Stimulated activated CD8-positive, alpha-beta memory T cell treated with anti-CD3 and anti-CD28 coated beads, Interleukin-7, amount 100 ng/mL, for 1 hour (primary cell): ENCODE data around the gene MIR17HG.
"Not testable (repeated sequence)": the region's sequence is repeated elsewhere in the genome, so short reads cannot be mapped to it uniquely, and the experiment has no call there.

Experiments
- DNase-seq, 2 donors: peaks; one replicate each; pipeline ENCODE4 v3.0.0-alpha.2; 2020; ENCODE audit warnings: low read depth in 2 of 2

Gene MIR17HG

DNA sequence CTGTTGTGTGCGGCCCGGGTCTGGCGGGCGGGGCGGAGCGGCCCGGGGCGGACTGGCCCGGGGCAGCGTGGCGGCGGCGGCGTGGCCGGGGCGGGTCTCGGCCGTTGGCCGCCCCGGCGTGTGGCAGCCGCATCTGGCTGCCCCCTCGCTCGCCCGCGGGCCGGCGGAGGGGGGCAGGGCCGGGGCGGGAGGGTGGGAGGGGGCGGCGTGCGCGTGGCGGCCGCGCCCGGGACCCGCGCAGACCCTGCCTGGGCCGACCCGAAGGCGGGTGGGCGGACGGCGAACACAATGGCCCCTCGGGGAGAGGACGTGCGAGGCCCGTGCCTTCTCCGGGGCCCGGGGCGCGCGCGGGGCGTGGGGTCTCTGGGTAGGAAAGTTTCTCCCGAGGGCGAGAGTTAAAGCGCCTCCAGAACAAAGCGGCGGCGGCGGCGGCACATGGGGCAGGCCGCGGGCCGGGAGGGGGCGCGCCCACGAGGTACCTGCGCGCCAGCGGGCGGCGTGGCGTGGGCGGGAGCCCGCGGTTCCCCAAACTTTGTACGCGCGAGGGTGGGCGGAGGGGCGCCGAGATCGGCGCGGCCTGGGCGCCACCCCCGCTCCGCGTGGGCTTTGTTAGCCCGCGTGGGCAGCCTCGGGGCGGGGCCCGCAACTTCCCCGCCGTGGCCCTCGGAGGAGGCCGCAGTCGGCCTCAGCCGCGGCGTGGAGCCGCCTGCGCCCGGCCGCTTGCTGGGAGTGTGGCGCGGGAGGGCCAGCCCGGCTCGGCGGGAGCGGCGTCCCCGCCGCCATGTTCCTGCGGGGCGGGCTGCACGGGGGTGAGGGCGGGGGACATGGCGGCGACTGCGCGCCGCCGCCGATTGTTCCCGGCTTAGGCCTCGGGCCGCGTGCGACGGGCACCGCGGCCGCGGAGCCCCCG, 764 bp downstream of the MIR17HG start:
- DNase-seq = peak; percentile 29 to 41

- peak; percentile 87 to 89 for DNase-seq
These were observed 1.5 kb downstream of the MIR17HG start for GRCh38 chr13:91348906-91349435.

GRCh38 chr13:91349992-91350911, 2.8 kb downstream of the MIR17HG start:
- DNase-seq = no peak

- DNase-seq = no peak
These were observed 3.6 kb downstream of the MIR17HG start for GRCh38 chr13:91351123-91351522.

DNA sequence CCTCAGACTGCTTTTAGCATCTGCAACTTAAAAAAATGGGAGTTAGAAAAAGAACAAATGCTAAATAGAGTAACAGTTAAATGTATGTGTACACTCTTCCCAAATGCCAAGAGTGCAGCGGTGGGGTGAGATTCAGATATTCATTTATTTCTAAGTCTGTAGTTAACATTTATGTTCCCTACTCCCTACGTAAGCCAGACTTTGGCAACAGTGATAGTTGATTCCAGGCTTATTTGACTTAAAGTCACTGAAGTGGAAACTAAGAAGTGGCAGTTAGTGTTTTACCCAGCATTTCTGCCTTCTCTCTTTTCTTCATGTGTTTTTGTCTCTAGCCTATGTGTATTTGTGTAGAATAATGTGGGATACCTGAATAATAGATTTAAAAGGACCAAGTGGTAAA, 4.5 kb downstream of the MIR17HG start:
- no peak for DNase-seq

- not testable (repeated sequence) for DNase-seq
These were observed 5.4 kb downstream of the MIR17HG start for GRCh38 chr13:91352891-91353290.

DNA sequence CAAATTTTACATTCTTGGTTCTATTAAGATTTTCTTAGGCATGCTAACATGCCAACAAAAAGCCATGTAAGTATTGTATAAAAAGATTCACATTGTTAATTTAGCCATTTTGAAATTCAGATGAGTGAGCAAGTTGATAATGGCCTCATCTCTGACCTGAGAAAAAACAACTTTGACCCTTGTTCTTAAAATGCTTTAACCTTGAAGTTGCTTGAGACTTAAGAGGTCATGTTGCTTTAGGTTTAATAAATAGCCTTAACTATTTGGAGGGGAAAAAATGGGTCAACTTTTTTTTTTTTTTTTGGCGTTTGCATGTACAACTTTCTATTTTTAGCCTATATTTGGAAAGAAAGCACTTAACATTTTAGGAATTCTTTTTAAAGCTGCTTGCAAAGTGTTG, 6.0 kb downstream of the MIR17HG start:
- no peak for DNase-seq

GRCh38 chr13:91355099-91355825, 7.8 kb downstream of the MIR17HG start:
- no peak for DNase-seq

GRCh38 chr13:91355826-91356710, 8.6 kb downstream of the MIR17HG start:
- DNase-seq = no peak

- DNase-seq = no peak
These were observed 9.6 kb downstream of the MIR17HG start for GRCh38 chr13:91356919-91357612.

GRCh38 chr13:91357613-91358386, 10.3 kb downstream of the MIR17HG start:
- no peak for DNase-seq

GRCh38 chr13:91358387-91358782, 10.9 kb downstream of the MIR17HG start:
- no peak for DNase-seq

DNA sequence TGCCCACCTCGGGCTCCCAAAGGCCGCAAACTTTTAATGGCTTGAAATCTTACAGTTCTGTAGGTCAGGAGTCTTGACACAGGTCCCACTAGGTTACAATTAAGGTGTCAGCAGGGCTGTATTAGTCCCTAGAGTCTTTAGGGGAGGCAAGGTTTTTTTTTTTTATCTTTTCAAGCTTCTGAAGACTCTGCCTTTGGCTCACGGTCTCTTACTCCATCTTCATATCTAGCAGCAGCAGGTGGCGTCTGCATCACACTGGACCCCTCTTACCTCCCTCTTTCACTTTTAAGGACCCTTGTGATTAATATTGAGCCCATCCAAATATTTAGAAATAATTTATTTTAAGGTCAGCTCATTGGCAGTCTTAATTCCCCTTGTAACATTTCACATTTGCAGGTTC, 11.6 kb downstream of the MIR17HG start:
- no peak for DNase-seq

DNA sequence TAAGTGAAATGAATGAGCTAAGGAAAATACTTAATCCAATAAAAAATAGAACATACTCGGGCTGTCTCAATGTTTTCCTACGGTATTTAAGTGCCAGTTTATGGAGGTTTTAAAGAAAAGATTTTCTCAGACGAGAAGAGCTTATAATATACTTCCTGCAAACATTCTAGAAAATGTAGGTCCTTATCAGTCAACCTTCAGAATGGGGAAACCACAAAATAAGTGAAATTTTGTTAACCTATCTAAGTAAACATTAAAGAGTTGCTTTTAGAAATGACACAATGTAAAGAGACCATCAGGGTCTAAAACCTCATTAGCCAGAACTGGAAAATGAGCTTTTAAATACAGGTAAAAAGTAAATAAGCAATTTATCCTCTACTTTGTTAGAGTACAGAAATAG, 12.1 kb downstream of the MIR17HG start:
- no peak for DNase-seq

- no peak for DNase-seq
These were observed 12.8 kb downstream of the MIR17HG start for GRCh38 chr13:91360246-91360751.

GRCh38 chr13:91361755-91362271, 14.3 kb downstream of the MIR17HG start:
- DNase-seq = no peak

DNA sequence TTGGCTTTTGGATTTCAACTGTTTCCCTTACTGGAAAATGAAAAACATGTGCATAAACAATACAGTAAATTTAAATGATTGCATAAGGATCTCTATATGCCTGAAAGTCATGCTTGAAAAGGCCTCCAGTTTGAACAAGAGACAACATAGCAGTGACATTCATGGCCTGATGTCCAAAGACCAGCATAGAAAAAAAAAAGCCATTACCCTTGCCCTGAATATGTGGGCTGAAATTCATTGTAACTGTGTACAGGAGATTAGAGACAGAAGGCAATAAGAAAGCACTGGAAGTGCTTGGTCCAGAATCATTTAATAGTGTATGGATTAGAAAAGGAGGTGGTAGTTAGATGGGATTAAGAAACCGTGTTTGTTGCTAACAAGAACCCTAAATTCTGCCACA, 15.4 kb downstream of the MIR17HG start:
- DNase-seq = no peak

GRCh38 chr13:91368101-91368500, 20.6 kb downstream of the MIR17HG start:
- DNase-seq = no peak
